GM12878 (cell line): Measurements from ENCODE around the gene EXOC4. TPM values are rescaled to one million over a fixed set of nuclear protein-coding genes. Genes with fewer than 3 reads are reported as not detected.

ENCODE experiments used
- ATAC-seq: fragments of 200-7000 bp; cut with Tn5 transposase; 3 replicates; pipeline ENCODE4 v1.9.1; 2020; ENCODE audit warnings: mild to moderate bottlenecking, moderate library complexity
- BruUV-seq: library from RNA; stranded (reverse); fragments of 400-500 nt; replicated peaks from 2 replicates; lab custom pipeline; 2021; lab: Mats Ljungman, UMichigan
- CTCF ChIA-PET: fragments of 300-600 bp; sonication (Branson Sonifier 250); formaldehyde crosslinking; extraction: SDS; loops from one replicate; lab custom pipeline; 2021; ENCODE audit warnings: inconsistent platforms; lab: Yijun Ruan, JAX
- POLR2A ChIA-PET: fragments of 350-600 bp; formaldehyde crosslinking; extraction: SDS; loops from one replicate; lab custom pipeline; 2021; ENCODE audit warnings: inconsistent platforms; lab: Charles Lee
- RAD21 ChIA-PET: fragments of 300-600 bp; sonication (Branson Sonifier 250); formaldehyde crosslinking; loops from one replicate; lab custom pipeline; 2023; ENCODE audit warnings: antibody characterized with exemption; ENCODE audit not compliant: unreplicated experiment; lab: Charles Lee
- SMC1A ChIA-PET: fragments of 300-600 bp; sonication (Branson Sonifier 250); formaldehyde crosslinking; loops from one replicate; lab custom pipeline; 2023; ENCODE audit not compliant: unreplicated experiment, uncharacterized antibody; lab: Charles Lee
- DNase-seq: peaks from one replicate; pipeline ENCODE4 v3.0.0-alpha.2; 2011; ENCODE audit warnings: low read depth, low spot score
- FAIRE-seq: peaks from 3 replicates; lab custom pipeline; 2011; peaks lifted over from hg19 to GRCh38; lab: Jason Lieb, UNC
- H2AFZ ChIP-seq: 2 replicates; pipeline ENCODE4 v1.6.0; 2011; ENCODE audit warnings: low read depth, low read length, control low read depth; ENCODE audit not compliant: control insufficient read depth
- H3K27ac ChIP-seq: 2 replicates; pipeline ENCODE4 v1.5.1; 2011; ENCODE audit warnings: control low read depth; ENCODE audit not compliant: control insufficient read depth, insufficient read depth
- H3K27me3 ChIP-seq, 2 experiments: replicated peaks in 1 of 2; 2 replicates each; pipeline versions ENCODE4 v1.6.0 to v1.6.1; 2011; ENCODE audit warnings: low read length in 1 of 2; ENCODE audit not compliant: control insufficient read depth in 2 of 2, insufficient read depth in 2 of 2
- H3K36me3 ChIP-seq, 2 experiments: 2 replicates each; pipeline ENCODE4 v1.5.1; 2011; ENCODE audit warnings: low read length in 1 of 2; ENCODE audit not compliant: control insufficient read depth in 2 of 2, insufficient read depth in 2 of 2
- H3K4me1 ChIP-seq: 2 replicates; pipeline ENCODE4 v1.6.1; 2011; ENCODE audit warnings: mild to moderate bottlenecking, low read length, moderate library complexity, mixed read lengths; ENCODE audit not compliant: control insufficient read depth, insufficient read depth
- H3K4me2 ChIP-seq: 2 replicates; pipeline ENCODE4 v1.6.0; 2011; ENCODE audit warnings: control low read depth; ENCODE audit not compliant: control insufficient read depth, insufficient read depth
- H3K4me3 ChIP-seq: fragments of 200-600 bp; sonication (generic); 2 replicates; pipeline ENCODE4 v1.5.1; 2016
- H3K79me2 ChIP-seq: 2 replicates; pipeline ENCODE4 v1.6.0; 2011; ENCODE audit warnings: low read length; ENCODE audit not compliant: control insufficient read depth, insufficient read depth
- H3K9ac ChIP-seq: 2 replicates; pipeline ENCODE4 v1.8.0; 2011; ENCODE audit warnings: low read length, control low read depth, mixed read lengths; ENCODE audit not compliant: control insufficient read depth, insufficient read depth
- H3K9me3 ChIP-seq: replicated peaks from 3 replicates; pipeline ENCODE4 v1.5.1; 2011; ENCODE audit warnings: mild to moderate bottlenecking, low read length; ENCODE audit not compliant: control insufficient read depth, insufficient read depth
- H4K20me1 ChIP-seq: 2 replicates; pipeline ENCODE4 v1.6.0; 2011; ENCODE audit not compliant: control insufficient read depth, insufficient read depth
- BACH1 ChIP-seq: fragments of 450-650 bp; IDR thresholded peaks from 2 replicates; pipeline ENCODE4 v1.6.1; 2017; ENCODE audit warnings: mild to moderate bottlenecking, borderline replicate concordance
- EGR1 ChIP-seq, 2 experiments: IDR thresholded peaks; 1 replicate in 1 of 2; 2 replicates in 1 of 2; pipeline ENCODE4 v1.6.1; 2011 to 2012; ENCODE audit warnings: low read depth in 2 of 2, low read length in 2 of 2, borderline replicate concordance in 1 of 2, mild to moderate bottlenecking in 1 of 2, moderate library complexity in 1 of 2
- MEF2A ChIP-seq: IDR thresholded peaks from 2 replicates; pipeline ENCODE4 v1.6.1; 2011; ENCODE audit warnings: low read depth, mild to moderate bottlenecking, low read length, moderate library complexity; ENCODE audit not compliant: insufficient read depth
- NFXL1 ChIP-seq: fragments of 450-650 bp; IDR thresholded peaks from 2 replicates; pipeline ENCODE4 v1.6.1; 2017; ENCODE audit warnings: antibody characterized with exemption, mild to moderate bottlenecking, borderline replicate concordance
- POU2F2 ChIP-seq: IDR thresholded peaks from 3 replicates; pipeline ENCODE4 v1.6.1; 2011; ENCODE audit warnings: low read depth, mild to moderate bottlenecking, low read length, borderline replicate concordance
- SMARCA5 ChIP-seq: fragments of 450-650 bp; IDR thresholded peaks from 2 replicates; pipeline ENCODE4 v1.6.1; 2017; ENCODE audit warnings: mild to moderate bottlenecking
- SMC3 ChIP-seq: IDR thresholded peaks from 2 replicates; pipeline ENCODE4 v1.6.1; 2011; ENCODE audit warnings: low read length, improper control_type of control experiment, borderline replicate concordance
- YBX1 ChIP-seq: fragments of 450-650 bp; IDR thresholded peaks from 2 replicates; pipeline ENCODE4 v1.6.1; 2016; ENCODE audit warnings: antibody characterized with exemption
- ZBED1 ChIP-seq: IDR thresholded peaks from 2 replicates; pipeline ENCODE4 v1.6.1; 2016; ENCODE audit warnings: borderline replicate concordance
- WGBS: methylation state at CpG from one replicate; pipeline ENCODE4 v1.1.6; 2016; ENCODE audit warnings: low lambda C conversion rate; ENCODE audit not compliant: insufficient replicate concordance, insufficient coverage; ENCODE audit errors: missing lambda C conversion rate; 5-methylcytosine and 5-hydroxymethylcytosine counted together
- in situ Hi-C: fragments of 300-500 bp; cut with MboI; formaldehyde crosslinking; loops from 9 replicates; pipeline ENCODE4 v1.14.3; 2018; ENCODE audit warnings: mixed read lengths
- intact Hi-C: fragments of 100-400 bp; cut with micrococcal nuclease; formaldehyde crosslinking; loops from one replicate; pipeline ENCODE4 v1.14.2; 2022; ENCODE audit not compliant: unreplicated experiment
- polyA plus RNA-seq, 11 experiments: library from polyadenylated mRNA; depleted of rRNA in 4 of 11; unstranded in 6 of 11; stranded (reverse) in 5 of 11; fragments of >200 nt; fragmentation: Nextera tagmentation in 4 of 11; fragmentation: Illumina TruSeq in 1 of 11; extraction: Ambion mirVana in 4 of 11; extraction: Trizol in 1 of 11; gene quantifications; 1 replicate in 1 of 11; 2 replicates in 10 of 11; pipeline versions ENCODE4 v1.2.1 to v1.2.3, GENCODE V29; 2011 to 2016; ENCODE audit warnings: inconsistent platforms in 2 of 11, missing spikeins in 2 of 11, low read depth in 1 of 11
- total RNA-seq, 4 experiments: library from RNA; depleted of rRNA in 3 of 4; stranded (reverse); fragments of >200 nt in 3 of 4; fragmentation: Illumina TruSeq in 1 of 4; extraction: Trizol in 1 of 4; gene quantifications; 2 replicates each; pipeline versions ENCODE4 v1.2.1 to v1.2.3, GENCODE V29; 2013 to 2021
- TF ChIP-seq, protein P1 (sequence below): IDR thresholded peaks from 2 replicates; pipeline ENCODE4 v1.6.1; 2011; ENCODE audit warnings: low read depth, mild to moderate bottlenecking, low read length, moderate library complexity, borderline replicate concordance; ENCODE audit errors: extremely low read depth
- TF ChIP-seq, protein P2 (sequence below): IDR thresholded peaks from 2 replicates; pipeline ENCODE4 v1.6.1; 2012; ENCODE audit warnings: mild to moderate bottlenecking, low read depth, low read length
- TF ChIP-seq, protein P3 (sequence below): fragments of 150-350 bp; IDR thresholded peaks from 2 replicates; pipeline ENCODE4 v1.6.1; 2014; ENCODE audit warnings: mild to moderate bottlenecking, low read depth, low read length
- TF ChIP-seq, protein P4 (sequence below): IDR thresholded peaks from 2 replicates; pipeline ENCODE4 v1.6.1; 2011; ENCODE audit warnings: mild to moderate bottlenecking, low read depth, low read length, moderate library complexity; ENCODE audit not compliant: insufficient replicate concordance
- TF ChIP-seq, protein P5 (sequence below): fragments of 450-650 bp; IDR thresholded peaks from 2 replicates; pipeline ENCODE4 v1.6.1; 2016; ENCODE audit warnings: mild to moderate bottlenecking

Gene EXOC4
- total and polyA plus RNA-seq, 10 of the 15 experiments (the other 5 are each of a cell fraction or from before 2014, with no cell fraction given), result 13.2 to 44.5 (median 29.6) TPM

DNA sequence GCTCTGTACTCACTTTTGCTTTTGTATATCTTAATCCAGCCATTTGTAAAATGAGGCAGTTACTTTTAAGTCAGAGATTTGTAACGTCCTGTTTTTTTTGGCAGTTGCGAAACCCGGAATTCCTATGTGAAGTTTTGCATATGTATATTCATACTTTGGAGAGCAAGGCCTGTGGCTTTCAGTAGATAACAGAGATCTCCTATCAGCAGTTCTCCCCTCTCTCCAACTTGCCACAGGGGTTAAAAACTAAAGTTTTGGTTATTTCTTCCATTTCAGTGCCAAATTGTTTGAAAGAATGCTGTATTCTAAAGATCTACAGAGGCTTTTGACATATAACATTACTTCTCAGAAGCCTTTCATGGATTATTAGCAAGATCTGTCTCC is 102.4 kb downstream of the EXOC4 start:
- POLR2A ChIA-PET, result no interaction called here
- FAIRE-seq (no peak), DNase-seq (no peak), ATAC-seq (no peak)
- WGBS, result 96% methylated on average over 3 of the region's 3 CpGs
- intact Hi-C loops (no loop called here), in situ Hi-C loops (no loop called here)
- Histone ChIP-seq H2AFZ (no peak overlapping the region), H3K4me2 (no peak overlapping the region), H3K27ac (no peak overlapping the region), H3K9ac (no peak overlapping the region), H4K20me1 (no peaks in the 10 kb centered on the region), H3K9me3 (peaks cover 6% of the 10 kb centered on the region), H3K27me3 (no peaks in the 10 kb centered on the region), H3K36me3 (no peaks in the 10 kb centered on the region), H3K4me3 (no peak overlapping the region), H3K79me2 (no peaks in the 10 kb centered on the region; the same call in 1 of the 2 replicates), H3K4me1 (no peaks in the 10 kb centered on the region)
- SMC1A ChIA-PET, result no interaction called here
- CTCF ChIA-PET, result interaction anchor here (1.6 kb wide), 1 partner anchor 11 kb away, joined by 4 read pairs; no protein-coding TSS in a partner anchor
- no TSS peak for BruUV-seq
- TF ChIP-seq, protein P1, sequence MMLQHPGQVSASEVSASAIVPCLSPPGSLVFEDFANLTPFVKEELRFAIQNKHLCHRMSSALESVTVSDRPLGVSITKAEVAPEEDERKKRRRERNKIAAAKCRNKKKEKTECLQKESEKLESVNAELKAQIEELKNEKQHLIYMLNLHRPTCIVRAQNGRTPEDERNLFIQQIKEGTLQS, result no peak
- TF ChIP-seq, protein P2, sequence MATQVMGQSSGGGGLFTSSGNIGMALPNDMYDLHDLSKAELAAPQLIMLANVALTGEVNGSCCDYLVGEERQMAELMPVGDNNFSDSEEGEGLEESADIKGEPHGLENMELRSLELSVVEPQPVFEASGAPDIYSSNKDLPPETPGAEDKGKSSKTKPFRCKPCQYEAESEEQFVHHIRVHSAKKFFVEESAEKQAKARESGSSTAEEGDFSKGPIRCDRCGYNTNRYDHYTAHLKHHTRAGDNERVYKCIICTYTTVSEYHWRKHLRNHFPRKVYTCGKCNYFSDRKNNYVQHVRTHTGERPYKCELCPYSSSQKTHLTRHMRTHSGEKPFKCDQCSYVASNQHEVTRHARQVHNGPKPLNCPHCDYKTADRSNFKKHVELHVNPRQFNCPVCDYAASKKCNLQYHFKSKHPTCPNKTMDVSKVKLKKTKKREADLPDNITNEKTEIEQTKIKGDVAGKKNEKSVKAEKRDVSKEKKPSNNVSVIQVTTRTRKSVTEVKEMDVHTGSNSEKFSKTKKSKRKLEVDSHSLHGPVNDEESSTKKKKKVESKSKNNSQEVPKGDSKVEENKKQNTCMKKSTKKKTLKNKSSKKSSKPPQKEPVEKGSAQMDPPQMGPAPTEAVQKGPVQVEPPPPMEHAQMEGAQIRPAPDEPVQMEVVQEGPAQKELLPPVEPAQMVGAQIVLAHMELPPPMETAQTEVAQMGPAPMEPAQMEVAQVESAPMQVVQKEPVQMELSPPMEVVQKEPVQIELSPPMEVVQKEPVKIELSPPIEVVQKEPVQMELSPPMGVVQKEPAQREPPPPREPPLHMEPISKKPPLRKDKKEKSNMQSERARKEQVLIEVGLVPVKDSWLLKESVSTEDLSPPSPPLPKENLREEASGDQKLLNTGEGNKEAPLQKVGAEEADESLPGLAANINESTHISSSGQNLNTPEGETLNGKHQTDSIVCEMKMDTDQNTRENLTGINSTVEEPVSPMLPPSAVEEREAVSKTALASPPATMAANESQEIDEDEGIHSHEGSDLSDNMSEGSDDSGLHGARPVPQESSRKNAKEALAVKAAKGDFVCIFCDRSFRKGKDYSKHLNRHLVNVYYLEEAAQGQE, result no peak
- TF ChIP-seq, protein P3, sequence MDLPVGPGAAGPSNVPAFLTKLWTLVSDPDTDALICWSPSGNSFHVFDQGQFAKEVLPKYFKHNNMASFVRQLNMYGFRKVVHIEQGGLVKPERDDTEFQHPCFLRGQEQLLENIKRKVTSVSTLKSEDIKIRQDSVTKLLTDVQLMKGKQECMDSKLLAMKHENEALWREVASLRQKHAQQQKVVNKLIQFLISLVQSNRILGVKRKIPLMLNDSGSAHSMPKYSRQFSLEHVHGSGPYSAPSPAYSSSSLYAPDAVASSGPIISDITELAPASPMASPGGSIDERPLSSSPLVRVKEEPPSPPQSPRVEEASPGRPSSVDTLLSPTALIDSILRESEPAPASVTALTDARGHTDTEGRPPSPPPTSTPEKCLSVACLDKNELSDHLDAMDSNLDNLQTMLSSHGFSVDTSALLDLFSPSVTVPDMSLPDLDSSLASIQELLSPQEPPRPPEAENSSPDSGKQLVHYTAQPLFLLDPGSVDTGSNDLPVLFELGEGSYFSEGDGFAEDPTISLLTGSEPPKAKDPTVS, result no peak
- TF ChIP-seq ZBED1, result no peak
- TF ChIP-seq YBX1, result no peak
- no peak for TF ChIP-seq BACH1
- no peak for TF ChIP-seq EGR1 (IDR thresholded peaks at IDR 0.05; ENCODE audit: borderline replicate concordance in 1 of 2, low read depth in 2 of 2, low read length in 2 of 2)
- TF ChIP-seq NFXL1, result no peak
- TF ChIP-seq, protein P4, sequence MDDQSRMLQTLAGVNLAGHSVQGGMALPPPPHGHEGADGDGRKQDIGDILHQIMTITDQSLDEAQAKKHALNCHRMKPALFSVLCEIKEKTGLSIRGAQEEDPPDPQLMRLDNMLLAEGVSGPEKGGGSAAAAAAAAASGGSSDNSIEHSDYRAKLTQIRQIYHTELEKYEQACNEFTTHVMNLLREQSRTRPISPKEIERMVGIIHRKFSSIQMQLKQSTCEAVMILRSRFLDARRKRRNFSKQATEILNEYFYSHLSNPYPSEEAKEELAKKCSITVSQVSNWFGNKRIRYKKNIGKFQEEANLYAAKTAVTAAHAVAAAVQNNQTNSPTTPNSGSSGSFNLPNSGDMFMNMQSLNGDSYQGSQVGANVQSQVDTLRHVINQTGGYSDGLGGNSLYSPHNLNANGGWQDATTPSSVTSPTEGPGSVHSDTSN, result no peak
- TF ChIP-seq, protein P5, sequence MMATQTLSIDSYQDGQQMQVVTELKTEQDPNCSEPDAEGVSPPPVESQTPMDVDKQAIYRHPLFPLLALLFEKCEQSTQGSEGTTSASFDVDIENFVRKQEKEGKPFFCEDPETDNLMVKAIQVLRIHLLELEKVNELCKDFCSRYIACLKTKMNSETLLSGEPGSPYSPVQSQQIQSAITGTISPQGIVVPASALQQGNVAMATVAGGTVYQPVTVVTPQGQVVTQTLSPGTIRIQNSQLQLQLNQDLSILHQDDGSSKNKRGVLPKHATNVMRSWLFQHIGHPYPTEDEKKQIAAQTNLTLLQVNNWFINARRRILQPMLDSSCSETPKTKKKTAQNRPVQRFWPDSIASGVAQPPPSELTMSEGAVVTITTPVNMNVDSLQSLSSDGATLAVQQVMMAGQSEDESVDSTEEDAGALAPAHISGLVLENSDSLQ, result no peak
- TF ChIP-seq SMC3, result no peak
- TF ChIP-seq POU2F2, result no peak
- TF ChIP-seq MEF2A, result no peak
- no peak for TF ChIP-seq SMARCA5
- RAD21 ChIA-PET, result no interaction called here
